Uterus (tissue), 2 donors: ENCODE data around the gene SMAD3.

Source experiments
- CTCF ChIP-seq, 4 experiments: fragments of 200-600 bp in 2 of 4; fragments of 450-650 bp in 2 of 4; sonication (generic) in 2 of 4; IDR thresholded peaks; one replicate each; pipeline ENCODE4 v1.5.1; 2016 to 2019; ENCODE audit warnings: antibody characterized with exemption in 4 of 4, mild to moderate bottlenecking in 2 of 4, moderate library complexity in 1 of 4
- POLR2A ChIP-seq, 2 donors: fragments of 450-650 bp; IDR thresholded peaks; one replicate each; pipeline ENCODE4 v1.6.1; 2016; ENCODE audit warnings: antibody characterized with exemption in 2 of 2, mild to moderate bottlenecking in 1 of 2, moderate library complexity in 1 of 2

DNA sequence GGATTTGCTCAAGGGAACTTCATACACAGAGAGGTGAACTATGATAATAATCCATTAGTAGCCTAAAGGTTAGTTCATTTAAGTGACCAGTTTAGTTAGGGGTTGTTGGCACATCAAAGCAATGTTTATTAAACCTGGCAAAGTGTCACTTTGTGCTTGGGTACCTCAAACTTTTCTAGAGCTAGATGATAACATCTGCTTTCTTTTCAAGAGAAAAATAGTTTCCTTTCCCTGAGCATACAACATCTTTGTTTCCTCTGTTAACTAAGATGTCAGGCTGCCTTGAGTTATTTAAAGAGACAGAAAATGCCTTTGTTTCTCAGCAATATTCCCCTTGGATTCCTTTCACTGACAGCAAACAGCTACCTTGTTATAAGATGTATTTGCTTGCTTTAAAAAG, 26.7 kb upstream of the SMAD3 start:
- TF ChIP-seq CTCF (IDR thresholded peaks at IDR 0.05) (no peak), POLR2A (IDR thresholded peaks at IDR 0.05) (no peak)
